GM19099 (cell line): ENCODE results near the gene SLC25A22.

Experiments
- POLR2A ChIP-seq: IDR thresholded peaks from 3 replicates; pipeline ENCODE4 v1.6.1; 2011; ENCODE audit warnings: low read depth; ENCODE audit not compliant: insufficient read length; ENCODE audit errors: extremely low read depth

Gene SLC25A22

DNA sequence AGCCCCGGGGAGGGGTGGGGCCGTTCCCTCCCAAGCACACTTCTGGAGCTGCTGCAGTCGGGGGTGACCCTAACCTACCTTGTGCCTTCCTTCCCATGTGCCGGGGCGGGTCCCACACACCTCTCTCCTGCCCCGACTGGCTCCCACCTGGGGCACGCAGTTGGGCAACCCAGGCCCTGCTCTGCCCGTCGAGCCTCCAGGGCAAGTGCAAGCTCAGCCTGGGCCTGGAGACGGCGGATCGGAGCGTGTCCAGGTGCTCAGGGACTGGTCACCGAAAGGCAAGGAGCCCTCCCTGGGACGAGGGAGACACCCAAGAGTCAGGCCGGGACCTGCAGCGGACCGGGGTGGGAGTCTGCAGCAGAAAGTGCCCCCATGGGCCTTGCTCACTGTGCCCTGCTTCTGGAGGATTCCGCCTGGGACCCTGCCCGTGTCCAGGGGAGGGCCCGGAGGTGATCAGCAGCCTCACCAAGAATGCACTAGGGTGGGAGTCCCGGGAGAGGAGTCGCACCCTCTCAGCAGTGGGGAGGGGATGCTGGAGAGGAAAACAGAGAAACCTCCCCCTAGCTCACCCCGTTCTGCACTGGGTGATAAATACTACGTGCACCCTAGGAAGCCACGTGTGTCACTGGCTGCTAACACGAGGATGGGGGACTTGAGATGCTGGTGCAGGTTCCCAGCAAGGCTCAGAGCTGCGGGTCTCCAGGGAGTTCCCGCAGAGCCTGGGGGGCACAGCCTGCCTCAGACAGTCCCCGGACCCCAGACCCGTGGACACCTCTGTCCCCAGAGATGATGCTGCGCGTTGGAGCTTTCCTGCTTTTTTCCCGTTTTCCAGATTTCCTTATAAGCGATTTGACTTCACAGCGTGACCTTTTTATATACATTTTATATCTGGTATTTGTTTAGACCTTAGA lies 15.6 kb downstream of the SLC25A22 start:
- no peak for TF ChIP-seq POLR2A

- no peak for TF ChIP-seq POLR2A
Observed at GRCh38 chr11:779955-780532, 18.0 kb downstream of the SLC25A22 start.

DNA sequence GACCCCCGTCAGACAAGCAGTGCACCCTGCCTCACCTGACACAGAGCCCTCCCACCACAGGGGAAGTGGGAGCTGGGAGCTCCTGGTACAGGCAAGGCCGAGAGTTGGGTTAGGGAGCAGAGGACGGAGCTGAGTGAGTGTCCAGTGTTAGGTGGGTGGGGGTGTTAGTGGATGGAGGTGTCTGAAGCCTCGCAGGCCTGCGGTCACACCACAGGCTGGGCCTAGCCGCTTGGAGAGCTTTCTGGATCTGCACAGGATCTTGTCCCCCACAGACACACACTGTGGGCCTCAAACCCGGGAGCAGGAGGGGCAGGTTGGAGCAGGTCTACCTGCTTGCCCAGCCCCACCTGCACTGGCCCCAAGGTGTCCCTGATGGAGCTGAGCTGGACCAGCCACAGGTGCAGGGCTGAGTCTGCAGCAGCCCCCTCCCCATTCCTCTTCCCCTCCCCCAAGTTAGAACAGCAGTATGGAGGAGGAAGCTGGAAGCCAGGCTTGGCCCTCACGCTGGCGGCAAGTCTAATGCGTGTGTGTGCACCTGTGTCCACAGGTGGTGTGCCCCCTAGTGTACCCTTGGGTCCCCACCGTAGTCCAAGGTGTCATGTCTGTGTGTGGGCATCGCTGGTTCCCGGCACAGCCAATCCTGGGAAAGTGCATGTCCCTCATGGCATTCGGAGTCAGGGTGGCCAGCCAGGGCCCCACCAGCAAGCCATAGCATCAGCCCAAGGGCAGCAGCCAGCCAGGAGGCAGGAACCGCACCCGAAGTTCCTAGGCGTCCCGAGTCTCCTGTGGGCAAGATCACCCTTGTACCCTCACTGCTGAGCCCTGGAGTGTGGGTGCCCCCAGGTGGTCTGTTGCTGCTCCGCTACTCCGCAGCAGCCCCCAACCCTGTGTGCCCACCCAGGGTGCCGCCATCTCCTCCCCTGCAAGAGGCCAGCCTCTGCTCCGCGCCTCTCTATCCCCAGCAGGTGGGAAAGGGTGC lies 18.8 kb downstream of the SLC25A22 start:
- TF ChIP-seq POLR2A = no peak

GRCh38 chr11:777288-778255 lies 20.5 kb downstream of the SLC25A22 start, which contains the start of gene GATD1:
TSS of gene GATD1 (minus strand) at chr11:777487. CDS start at chr11:777462, 25 bp downstream.
- peak; percentile 95 for TF ChIP-seq POLR2A

DNA sequence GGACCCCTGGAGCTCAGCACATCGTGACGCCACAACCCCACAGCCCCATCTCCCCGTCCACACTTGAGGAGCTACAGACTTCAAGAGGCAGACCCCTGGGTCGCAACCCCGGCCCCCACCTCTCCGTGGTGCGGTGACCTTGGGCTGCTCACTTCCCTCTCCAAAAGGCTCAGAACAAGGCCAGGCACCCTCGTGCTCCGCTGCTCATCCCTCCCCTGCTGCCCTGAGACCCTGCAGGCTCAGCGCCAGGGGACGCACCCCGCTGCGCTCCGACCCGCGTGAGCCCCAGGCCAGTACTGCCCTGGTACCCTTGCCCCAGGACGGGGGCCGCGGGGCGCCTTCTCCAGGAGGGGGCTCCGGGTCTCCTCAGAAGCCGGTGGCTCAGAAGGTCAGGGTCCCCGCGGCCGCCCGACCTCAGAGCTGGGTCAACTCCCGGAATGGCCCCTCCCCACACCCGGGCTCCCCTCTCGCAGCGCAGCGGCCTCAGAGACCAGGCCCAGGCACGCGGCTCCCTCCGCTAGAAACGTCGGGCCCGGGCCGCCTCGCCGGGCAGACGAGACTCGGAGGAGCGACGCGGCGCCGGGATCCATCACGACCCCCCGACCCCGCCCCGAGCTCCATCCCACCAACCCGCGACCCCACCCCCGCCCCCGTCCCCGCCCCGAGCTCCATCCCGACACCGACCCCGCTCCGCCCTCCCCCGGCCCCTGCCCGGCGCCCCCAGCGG lies 21.4 kb downstream of the SLC25A22 start:
- TF ChIP-seq POLR2A = peak; percentile 30

DNA sequence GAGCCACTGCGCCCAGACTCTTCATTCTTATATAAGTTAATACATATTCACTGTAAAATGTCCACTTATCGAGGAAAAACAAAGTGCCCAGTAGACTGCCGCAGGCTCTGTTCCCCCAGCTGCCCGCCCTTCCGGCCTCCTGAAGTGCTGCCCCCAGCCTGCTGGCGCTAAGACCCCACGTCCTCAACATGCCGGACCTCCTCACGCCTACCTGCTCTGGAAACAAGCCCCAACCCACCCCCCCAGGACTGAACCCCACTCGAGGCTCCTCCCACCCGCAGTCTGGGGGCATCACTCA lies 21.9 kb downstream of the SLC25A22 start:
- TF ChIP-seq POLR2A = no peak

DNA sequence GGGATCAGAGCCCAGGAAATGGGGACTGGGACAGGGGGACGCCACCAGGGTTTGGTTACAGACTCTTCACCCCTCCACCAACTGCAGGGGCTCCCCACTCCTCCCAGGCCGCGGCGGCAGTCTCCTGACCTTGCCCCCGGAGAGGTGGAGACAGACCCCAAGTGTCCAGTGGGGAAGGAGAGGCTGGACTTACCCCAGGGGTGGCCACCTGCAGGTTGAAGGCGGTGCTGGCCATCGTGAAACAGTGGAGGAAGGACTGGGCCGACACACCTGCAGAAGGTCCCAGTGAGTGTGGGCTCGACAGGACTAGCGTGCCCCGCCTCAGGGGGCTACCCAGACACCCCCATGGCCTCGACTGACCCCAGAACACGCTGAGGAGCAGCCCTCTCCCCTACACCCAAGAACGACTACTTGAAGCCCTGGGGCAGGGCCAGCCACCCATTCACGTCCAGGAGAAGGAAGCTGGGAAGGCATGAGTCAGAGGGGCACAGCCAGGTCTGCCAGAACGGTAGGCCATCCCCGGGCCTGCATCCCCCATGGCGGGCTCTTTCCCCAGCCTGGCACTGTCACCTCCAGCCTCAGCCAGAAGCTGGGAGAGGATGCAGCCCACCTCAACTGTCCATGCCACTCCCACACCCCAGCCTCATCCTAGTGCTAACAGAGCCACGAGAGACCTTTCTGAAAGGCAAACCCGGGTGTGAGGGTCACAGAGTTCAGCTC lies 23.0 kb downstream of the SLC25A22 start:
- no peak for TF ChIP-seq POLR2A

- TF ChIP-seq POLR2A = no peak
Observed at GRCh38 chr11:773830-774229, 24.3 kb downstream of the SLC25A22 start.

DNA sequence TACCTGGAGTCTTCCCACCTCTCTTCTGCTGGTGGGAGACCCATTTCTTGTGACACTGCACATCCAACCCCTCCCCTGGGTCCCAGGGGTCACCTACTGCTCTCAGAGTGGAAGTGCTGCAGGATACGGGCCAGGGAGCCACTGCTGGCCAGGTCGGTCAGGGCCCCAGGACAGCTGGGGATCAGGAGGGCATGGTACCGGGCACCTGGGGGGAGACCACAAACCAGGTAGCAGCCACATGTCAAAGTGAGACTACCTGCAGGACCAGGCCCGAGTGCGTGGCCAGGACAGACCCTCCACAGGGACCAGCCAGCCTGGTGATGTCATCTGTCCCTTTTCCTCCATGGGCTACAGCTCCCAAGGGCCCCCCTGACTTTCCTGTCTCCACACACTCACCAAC lies 24.7 kb downstream of the SLC25A22 start:
- no peak for TF ChIP-seq POLR2A

- no peak for TF ChIP-seq POLR2A
Observed at GRCh38 chr11:772429-773390, 25.4 kb downstream of the SLC25A22 start.

DNA sequence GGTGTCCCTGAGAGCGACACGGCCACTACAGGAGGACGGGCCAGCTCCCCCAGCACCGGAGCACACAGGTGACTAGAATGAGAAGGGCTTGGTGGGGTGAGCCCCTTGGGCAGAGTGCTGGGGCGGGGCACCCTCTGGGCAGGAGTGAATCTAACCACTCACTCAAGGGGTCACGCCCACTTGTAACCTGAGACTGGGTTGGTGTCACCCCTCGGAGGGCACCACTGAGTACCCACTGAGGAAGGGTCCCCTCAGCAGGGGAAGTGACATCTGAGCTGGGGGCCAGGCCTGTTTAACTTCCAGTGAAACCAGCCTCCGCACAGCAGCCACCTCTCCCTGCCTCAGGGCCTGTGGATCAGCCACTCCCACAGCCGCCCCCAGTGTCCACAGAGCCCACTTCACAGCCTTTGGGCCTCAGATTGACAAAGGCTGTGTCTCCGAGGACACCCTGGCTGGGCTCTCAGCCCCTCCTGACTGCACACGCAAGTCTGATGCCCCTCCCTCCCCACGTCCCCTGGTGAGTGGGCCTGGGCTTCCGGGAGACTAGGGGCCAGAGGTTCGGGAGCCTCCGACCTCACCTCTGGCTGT lies 26.4 kb downstream of the SLC25A22 start:
- no peak for TF ChIP-seq POLR2A
